ENCODE data around the gene SHLD1. TPM values are rescaled to one million over a fixed set of nuclear protein-coding genes. Genes with fewer than 3 reads are reported as not detected.
"Not testable (repeated sequence)": the region's sequence is repeated elsewhere in the genome, so short reads cannot be mapped to it uniquely, and the experiment has no call there.

Gene SHLD1
- total RNA-seq, 2 experiments from 2014 or later, result 7.0 to 7.9 TPM

DNA sequence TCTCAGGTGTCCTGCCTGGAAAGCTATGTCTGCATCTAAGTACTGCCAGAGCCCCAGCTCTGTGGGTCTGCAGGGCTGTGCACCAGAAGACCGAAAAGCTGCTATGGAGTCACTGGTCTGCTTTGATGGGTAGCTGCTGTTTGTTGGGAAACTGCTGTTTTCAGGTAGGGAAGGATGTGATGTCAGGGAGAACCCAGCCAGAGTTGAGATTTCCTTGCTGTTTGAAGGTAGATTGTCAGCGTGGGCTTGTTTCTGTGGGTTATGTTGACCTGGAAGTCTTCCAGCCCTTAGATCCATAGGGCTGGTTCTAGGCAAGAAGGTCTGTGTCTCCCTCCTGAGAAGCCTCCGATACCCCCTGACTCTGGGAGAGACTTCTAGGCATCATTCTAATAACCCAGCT, 12.2 kb upstream of the SHLD1 start:
- Mint-ChIP-seq H3K4me1 (ENCODE audit: low read depth) (peaks cover 12% of the 10 kb centered on the region), H3K36me3 (ENCODE audit: low read depth) (no peaks in the 10 kb centered on the region), H3K4me3 (no peak overlapping the region), H3K9me3 (ENCODE audit: insufficient read depth) (no peaks in the 10 kb centered on the region), H3K27me3 (ENCODE audit: low read depth) (no peaks in the 10 kb centered on the region), H3K27ac (peak overlapping the region; percentile 24)
- DNase-seq (no peak), ATAC-seq (no peak)
- POLR2A ChIA-PET, result interaction anchor here (0.6 to 0.9 kb wide), 2 partner anchors 15 to 255 kb away, joined by 3 read pairs; no protein-coding TSS in a partner anchor
- CTCF ChIA-PET, result no interaction called here

DNA sequence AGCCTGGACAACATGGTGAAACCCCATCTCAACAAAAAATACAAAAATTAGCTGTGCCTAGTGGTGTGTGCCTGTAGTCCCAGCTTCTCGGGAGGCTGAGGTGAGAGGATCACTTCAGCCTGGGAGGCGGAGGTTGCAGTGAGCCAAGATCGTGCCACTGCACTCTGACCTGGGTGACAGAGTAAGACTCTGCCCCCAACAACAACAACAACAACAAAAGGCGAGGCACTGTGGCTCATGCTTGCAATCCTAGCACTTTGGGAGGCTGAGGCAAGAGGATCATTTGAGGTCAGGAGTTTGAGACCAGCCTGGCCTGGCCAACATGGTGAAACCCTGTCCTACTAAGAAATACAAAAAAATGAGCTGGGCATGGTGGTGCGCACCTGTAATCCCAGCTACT, 9.6 kb upstream of the SHLD1 start:
- ATAC-seq; DNase-seq; H3K27ac Mint-ChIP-seq; H3K4me3 Mint-ChIP-seq; H3K9me3 Mint-ChIP-seq (ENCODE audit: insufficient read depth); POLR2A ChIA-PET; H3K36me3 Mint-ChIP-seq (ENCODE audit: low read depth); H3K27me3 Mint-ChIP-seq (ENCODE audit: low read depth): not testable (repeated sequence)
- CTCF ChIA-PET, result interaction anchor here (0.6 to 1.0 kb wide), 2 partner anchors 77 to 171 kb away, joined by 3 to 4 read pairs; no protein-coding TSS in a partner anchor
- peaks cover 12% of the 10 kb centered on the region for H3K4me1 Mint-ChIP-seq (ENCODE audit: low read depth)

DNA sequence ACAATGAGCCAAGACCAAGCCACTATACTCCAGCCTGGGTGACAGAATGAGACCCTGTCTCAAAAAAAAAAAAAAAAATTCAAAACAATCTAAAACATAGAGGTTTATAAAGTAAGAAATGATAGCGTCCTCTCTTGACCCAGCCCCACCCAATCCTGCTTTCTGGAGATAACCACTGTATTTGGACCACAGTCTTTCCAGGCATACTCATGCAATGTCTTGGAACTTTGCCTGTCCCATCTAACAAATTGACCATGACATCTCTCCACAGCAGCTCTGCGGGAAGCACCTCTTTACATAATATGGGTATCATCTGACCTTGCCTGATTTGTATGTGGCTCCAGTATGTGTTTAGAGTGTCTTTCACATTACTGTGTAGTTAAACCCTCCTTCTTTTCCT, 9.1 kb upstream of the SHLD1 start:
- peaks cover 12% of the 10 kb centered on the region for H3K4me1 Mint-ChIP-seq (ENCODE audit: low read depth)
- ChIA-PET POLR2A (no interaction called here), CTCF (no interaction called here)
- H3K27me3 Mint-ChIP-seq (ENCODE audit: low read depth), result no peaks in the 10 kb centered on the region
- H3K9me3 Mint-ChIP-seq (ENCODE audit: insufficient read depth), result no peaks in the 10 kb centered on the region
- H3K4me3 Mint-ChIP-seq, result no peak overlapping the region
- H3K36me3 Mint-ChIP-seq (ENCODE audit: low read depth), result no peaks in the 10 kb centered on the region
- H3K27ac Mint-ChIP-seq, result no peak overlapping the region
- no peak for DNase-seq
- ATAC-seq, result no peak

DNA sequence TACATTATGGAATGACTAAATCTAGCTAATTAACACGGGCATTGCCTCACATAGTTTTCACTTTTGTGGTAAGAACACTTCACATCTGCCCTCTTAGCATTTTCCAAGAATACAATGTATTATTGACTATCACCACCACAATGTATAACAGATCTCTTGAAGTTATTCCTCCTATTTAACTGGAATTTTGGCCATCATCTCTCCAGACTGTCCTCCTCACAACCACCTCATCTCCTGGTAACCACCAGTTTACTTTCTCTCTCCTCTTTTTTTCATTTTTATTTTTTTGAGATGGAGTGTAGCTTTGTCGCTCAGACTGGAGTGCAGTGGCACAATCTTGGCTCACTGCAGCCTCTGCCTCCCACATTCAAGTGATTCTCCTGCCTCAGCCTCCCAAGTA, 8.2 kb upstream of the SHLD1 start:
- peaks cover 9% of the 10 kb centered on the region for H3K4me1 Mint-ChIP-seq (ENCODE audit: low read depth)
- H3K27me3 Mint-ChIP-seq (ENCODE audit: low read depth), result no peaks in the 10 kb centered on the region
- H3K4me3 Mint-ChIP-seq, result no peak overlapping the region
- H3K9me3 Mint-ChIP-seq (ENCODE audit: insufficient read depth), result no peaks in the 10 kb centered on the region
- DNase-seq, result no peak
- ATAC-seq, result no peak
- H3K36me3 Mint-ChIP-seq (ENCODE audit: low read depth), result no peaks in the 10 kb centered on the region
- ChIA-PET CTCF (no interaction called here), POLR2A (no interaction called here)
- no peak overlapping the region for H3K27ac Mint-ChIP-seq

DNA sequence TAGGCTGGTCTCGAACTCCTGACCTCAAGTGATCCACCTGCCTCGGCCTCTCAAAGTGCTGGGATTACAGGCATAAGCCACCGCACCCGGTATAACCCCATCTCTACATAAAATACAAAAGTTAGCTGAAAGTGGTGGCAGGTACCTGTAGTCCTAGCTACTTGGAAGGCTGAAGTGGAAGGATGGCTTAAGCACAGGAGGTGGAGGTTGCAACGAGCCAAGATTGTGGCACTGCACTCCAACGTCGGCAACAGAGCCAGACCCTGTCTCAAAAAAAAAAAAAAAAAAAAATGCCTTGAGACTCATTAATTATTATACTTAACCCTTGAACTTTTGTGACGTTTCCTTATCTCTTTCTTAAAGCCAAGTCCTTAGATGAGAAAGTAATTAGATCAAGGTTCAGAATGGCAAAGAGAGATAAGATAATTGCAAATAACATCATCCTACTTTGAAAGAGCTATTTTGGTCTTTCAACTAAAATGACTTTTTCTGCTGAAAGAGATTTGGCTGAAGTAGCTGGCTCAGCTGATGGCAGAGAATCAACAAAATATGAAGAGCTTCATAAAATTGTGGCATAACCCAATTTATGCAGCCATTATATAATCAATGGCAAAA, 4.7 kb upstream of the SHLD1 start:
- POLR2A ChIA-PET, result no interaction called here
- no peak for ATAC-seq

DNA sequence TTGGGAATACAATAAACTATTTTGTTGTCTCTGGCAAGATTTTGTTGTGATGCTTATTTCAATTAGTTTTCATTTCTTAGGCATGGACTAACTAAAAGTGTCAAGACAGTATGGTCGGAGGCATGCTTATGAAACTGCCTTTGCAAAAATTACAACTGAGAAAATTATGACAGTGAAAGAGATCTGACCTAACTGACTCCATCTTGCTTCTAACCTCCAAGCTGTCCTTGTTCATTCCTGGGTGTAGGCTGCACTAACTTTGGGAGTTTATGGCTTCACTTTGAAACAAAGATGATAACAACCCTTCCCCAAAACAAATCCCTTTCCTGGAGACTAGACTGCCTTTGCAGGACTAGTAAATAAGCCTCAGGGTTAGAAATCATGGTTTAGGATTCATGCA, 4.1 kb upstream of the SHLD1 start:
- Mint-ChIP-seq H3K27me3 (ENCODE audit: low read depth) (no peaks in the 10 kb centered on the region), H3K4me1 (ENCODE audit: low read depth) (peaks cover 6% of the 10 kb centered on the region), H3K4me3 (no peak overlapping the region), H3K36me3 (ENCODE audit: low read depth) (peaks cover 4% of the 10 kb centered on the region), H3K27ac (no peak overlapping the region), H3K9me3 (ENCODE audit: insufficient read depth) (peaks cover 3% of the 10 kb centered on the region)
- POLR2A ChIA-PET, result no interaction called here
- DNase-seq, result no peak
- CTCF ChIA-PET, result interaction anchor here (2.4 kb wide), 1 partner anchor 218 kb away, joined by 7 read pairs; no protein-coding TSS in a partner anchor
- no peak for ATAC-seq

More for the DNA sequence above, 4.7 kb upstream of the SHLD1 start:
- Mint-ChIP-seq H3K36me3 (ENCODE audit: low read depth) (peaks cover 4% of the 10 kb centered on the region), H3K4me3 (no peak overlapping the region), H3K27me3 (ENCODE audit: low read depth) (no peaks in the 10 kb centered on the region), H3K4me1 (ENCODE audit: low read depth) (peaks cover 5% of the 10 kb centered on the region), H3K9me3 (ENCODE audit: insufficient read depth) (peaks cover 3% of the 10 kb centered on the region), H3K27ac (no peak overlapping the region)
- CTCF ChIA-PET, result interaction anchor here (2.4 kb wide), 1 partner anchor 217 kb away, joined by 7 read pairs; no protein-coding TSS in a partner anchor
- DNase-seq, result no peak

DNA sequence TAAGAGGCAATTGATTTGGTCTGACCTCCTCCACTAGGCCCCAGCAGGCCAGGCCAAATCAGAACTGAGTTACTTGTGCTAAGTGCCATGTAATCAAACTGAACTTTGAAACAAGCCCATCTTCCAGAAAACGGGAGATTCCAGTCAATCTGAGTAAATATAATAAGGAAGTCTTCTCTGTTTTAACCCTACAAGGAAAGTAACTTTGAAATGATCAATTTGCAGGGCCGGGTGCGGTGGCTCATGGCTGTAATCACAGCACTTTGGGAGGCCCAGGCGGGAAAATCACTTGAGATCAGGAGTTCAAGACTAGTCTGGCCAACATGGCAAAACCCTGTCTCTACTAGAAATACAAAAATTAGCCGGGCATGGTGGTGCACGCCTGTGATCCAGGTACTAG, 2.0 kb upstream of the SHLD1 start:
- Mint-ChIP-seq H3K36me3 (ENCODE audit: low read depth) (peaks cover 8% of the 10 kb centered on the region), H3K4me3 (no peak overlapping the region), H3K27me3 (ENCODE audit: low read depth) (no peaks in the 10 kb centered on the region), H3K27ac (no peak overlapping the region), H3K4me1 (ENCODE audit: low read depth) (peaks cover 15% of the 10 kb centered on the region), H3K9me3 (ENCODE audit: insufficient read depth) (peaks cover 3% of the 10 kb centered on the region)
- CTCF ChIA-PET, result interaction anchor here (0.9 to 1.0 kb wide), 2 partner anchors 40 to 104 kb away, joined by 3 to 5 read pairs; no protein-coding TSS in a partner anchor
- POLR2A ChIA-PET, result no interaction called here
- DNase-seq, result no peak
- no peak for ATAC-seq

DNA sequence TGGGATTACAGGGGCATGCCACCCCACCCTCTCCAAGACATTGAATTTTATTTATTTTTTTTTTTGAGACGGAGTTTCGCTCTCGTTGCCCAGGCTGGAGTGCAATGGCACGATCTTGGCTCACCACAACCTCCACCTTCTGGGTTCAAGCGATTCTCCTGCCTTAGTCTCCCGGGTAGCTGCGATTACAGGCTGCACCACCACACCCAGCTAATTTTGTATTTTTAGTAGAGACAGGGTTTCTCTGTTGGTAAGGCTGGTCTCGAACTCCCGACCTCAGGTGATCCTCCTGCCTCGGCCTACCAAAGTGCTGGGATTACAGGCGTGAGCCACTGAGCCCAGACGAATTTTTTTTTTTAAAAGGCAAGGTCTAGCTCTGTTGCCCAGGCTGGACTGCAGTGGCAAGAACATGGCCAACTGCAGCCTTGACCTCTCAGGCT, 669 bp upstream of the SHLD1 start:
- CTCF ChIA-PET, result interaction anchor here (0.7 kb wide), 1 partner anchor 16 kb away, joined by 4 read pairs; no protein-coding TSS in a partner anchor
- H3K4me3 Mint-ChIP-seq, result peak overlapping the region; percentile 88
- ATAC-seq; H3K36me3 Mint-ChIP-seq (ENCODE audit: low read depth); POLR2A ChIA-PET; DNase-seq; H3K9me3 Mint-ChIP-seq (ENCODE audit: insufficient read depth); H3K27me3 Mint-ChIP-seq (ENCODE audit: low read depth): not testable (repeated sequence)
- H3K4me1 Mint-ChIP-seq (ENCODE audit: low read depth), result peaks cover 15% of the 10 kb centered on the region
- H3K27ac Mint-ChIP-seq, result peak overlapping the region; percentile 96

DNA sequence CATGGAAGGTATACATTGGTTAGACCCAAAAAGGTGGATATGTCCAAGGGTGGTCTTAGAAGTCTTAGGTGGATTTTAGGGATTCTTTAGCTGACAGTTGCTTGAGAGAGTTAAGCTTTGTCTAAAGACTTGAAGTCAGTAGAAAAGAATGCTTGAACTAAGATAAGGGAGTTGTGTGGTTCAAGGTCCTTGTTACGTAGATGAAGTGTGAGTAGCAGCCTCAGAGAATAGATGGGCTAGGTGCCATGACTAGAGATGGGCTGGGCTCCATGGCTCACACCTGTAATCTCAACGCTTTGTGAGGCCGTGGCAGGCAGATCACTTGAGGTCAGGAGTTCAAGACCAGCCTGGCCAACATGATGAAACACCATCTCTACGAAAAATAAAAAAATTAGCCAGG, 1.7 kb downstream of the SHLD1 start:
- Mint-ChIP-seq H3K36me3 (ENCODE audit: low read depth) (peaks cover 10% of the 10 kb centered on the region), H3K27ac (no peak overlapping the region), H3K4me1 (ENCODE audit: low read depth) (peaks cover 15% of the 10 kb centered on the region), H3K4me3 (peak overlapping the region; percentile 88), H3K9me3 (ENCODE audit: insufficient read depth) (peaks cover 3% of the 10 kb centered on the region), H3K27me3 (ENCODE audit: low read depth) (no peaks in the 10 kb centered on the region)
- CTCF ChIA-PET, result interaction anchor here (1.3 to 1.5 kb wide), 2 partner anchors 36 to 184 kb away, joined by 3 to 5 read pairs; no protein-coding TSS in a partner anchor
- DNase-seq (no peak), ATAC-seq (no peak)
- POLR2A ChIA-PET, result no interaction called here

DNA sequence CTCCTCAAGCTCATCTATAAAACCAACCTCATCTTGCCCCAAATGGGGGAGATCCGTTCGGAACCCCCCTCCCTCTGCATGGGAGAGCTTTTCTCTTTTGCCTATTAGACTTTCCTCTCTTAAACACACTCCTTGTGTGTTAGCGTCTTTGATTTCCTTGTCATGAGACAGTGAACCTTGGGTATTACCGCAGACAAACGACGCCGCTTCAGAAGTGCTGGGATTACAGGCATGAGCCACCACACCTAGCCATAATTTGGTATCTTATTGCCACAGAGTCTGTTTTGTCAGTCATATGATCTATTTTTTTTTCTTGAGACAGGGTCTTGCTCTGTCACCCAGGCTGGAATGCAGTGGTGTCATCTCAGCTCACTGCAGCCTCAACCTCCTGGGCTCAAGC, 3.6 kb downstream of the SHLD1 start:
- Mint-ChIP-seq H3K27me3 (ENCODE audit: low read depth) (no peaks in the 10 kb centered on the region), H3K9me3 (ENCODE audit: insufficient read depth) (peaks cover 3% of the 10 kb centered on the region), H3K27ac (no peak overlapping the region), H3K4me3 (no peak overlapping the region), H3K36me3 (ENCODE audit: low read depth) (peaks cover 20% of the 10 kb centered on the region), H3K4me1 (ENCODE audit: low read depth) (peaks cover 18% of the 10 kb centered on the region)
- ChIA-PET POLR2A (no interaction called here), CTCF (interaction anchor here (0.9 kb wide), 1 partner anchor 34 kb away, joined by 5 read pairs; no protein-coding TSS in a partner anchor)
- no peak for ATAC-seq
- no peak for DNase-seq

DNA sequence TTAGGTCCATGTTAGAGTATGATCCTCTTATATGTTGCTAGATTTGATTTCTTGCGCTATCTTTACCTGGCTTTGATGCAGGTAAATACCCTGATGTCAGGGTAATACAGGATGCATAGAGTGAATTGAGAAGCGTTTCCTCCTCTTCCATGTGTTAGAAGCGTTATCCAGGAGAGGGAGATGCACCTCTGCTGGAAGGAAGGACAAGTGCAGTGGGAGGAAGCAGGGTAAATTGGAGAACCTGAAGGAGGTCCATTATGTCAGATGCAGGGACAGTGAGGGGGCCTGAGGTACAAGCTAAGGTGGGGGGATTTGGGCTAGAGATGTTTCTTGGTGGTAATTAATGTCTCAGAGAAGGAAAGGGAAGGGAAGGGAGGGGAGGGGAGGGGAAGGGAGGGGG, 7.7 kb downstream of the SHLD1 start:
- no peak for DNase-seq
- ChIA-PET CTCF (no interaction called here), POLR2A (no interaction called here)
- no peak overlapping the region for H3K27ac Mint-ChIP-seq
- H3K4me3 Mint-ChIP-seq, result no peak overlapping the region
- no peaks in the 10 kb centered on the region for H3K9me3 Mint-ChIP-seq (ENCODE audit: insufficient read depth)
- H3K27me3 Mint-ChIP-seq (ENCODE audit: low read depth), result no peaks in the 10 kb centered on the region
- H3K36me3 Mint-ChIP-seq (ENCODE audit: low read depth), result peaks cover 31% of the 10 kb centered on the region
- peaks cover 15% of the 10 kb centered on the region for H3K4me1 Mint-ChIP-seq (ENCODE audit: low read depth)
- ATAC-seq, result no peak

DNA sequence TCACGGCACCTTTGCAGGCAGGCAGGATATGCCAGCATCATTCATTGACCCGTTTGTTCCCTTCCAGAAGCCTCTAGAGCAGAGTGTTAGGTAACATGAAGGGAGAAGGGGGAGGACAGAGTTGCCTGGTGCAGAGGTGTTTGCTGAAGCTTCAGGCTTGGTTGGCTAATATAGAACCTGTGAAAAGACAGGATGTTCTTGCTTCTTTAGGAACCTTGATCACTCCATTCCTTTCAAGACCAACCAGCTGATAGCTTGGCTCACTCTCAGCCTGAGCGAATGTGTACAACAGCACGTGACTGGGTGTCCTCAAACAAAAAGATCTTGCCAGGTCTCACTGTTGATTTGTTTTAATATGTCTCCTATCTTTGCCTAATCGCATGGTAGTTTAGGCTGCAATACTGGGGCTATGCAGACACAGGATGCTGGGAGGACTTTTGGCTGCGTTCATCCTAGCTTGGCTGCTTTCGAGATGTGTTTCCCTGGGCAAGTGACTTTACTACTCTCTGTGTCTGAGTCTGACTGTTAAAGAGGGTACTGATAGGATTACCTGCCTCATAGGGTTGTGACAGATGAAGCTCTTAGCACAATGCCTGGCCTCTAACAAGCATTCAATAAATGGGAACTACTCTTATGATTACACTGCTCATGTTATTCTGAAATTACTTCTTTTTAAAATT, 16.0 kb downstream of the SHLD1 start:
- Mint-ChIP-seq H3K27me3 (ENCODE audit: low read depth) (no peaks in the 10 kb centered on the region), H3K4me3 (no peak overlapping the region), H3K27ac (no peak overlapping the region), H3K9me3 (ENCODE audit: insufficient read depth) (no peaks in the 10 kb centered on the region), H3K36me3 (ENCODE audit: low read depth) (peaks cover 8% of the 10 kb centered on the region), H3K4me1 (ENCODE audit: low read depth) (peaks cover 7% of the 10 kb centered on the region)
- ChIA-PET POLR2A (no interaction called here), CTCF (interaction anchor here (2.3 kb wide), 1 partner anchor 22 kb away, joined by 9 read pairs; no protein-coding TSS in a partner anchor)
- ATAC-seq, result no peak
- DNase-seq, result no peak
